ENCODE results near the gene FBXL5.

The FBXL5 gene

DNA sequence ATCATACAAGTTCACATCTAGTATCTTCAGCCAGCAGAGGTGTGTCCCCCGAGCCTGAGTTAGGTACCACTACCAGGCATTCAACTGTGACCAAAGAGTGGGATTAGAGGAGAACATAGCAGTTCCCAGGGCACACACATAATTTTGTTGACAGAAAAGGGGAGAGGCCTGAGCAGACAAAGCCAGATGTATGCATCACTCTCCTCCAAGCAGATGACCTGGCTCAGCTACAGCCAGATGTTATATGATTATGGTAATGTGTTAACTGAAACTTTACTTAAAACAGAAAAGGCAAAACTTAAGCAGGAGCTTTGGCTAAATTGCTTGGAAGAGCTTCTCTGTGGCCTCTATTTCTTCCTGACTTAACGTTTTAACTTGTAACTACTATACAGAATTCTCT is 96.6 kb downstream of the FBXL5 start:
- DNase-seq (ENCODE audit: low read depth) = no peak
- TF ChIP-seq, protein P1, sequence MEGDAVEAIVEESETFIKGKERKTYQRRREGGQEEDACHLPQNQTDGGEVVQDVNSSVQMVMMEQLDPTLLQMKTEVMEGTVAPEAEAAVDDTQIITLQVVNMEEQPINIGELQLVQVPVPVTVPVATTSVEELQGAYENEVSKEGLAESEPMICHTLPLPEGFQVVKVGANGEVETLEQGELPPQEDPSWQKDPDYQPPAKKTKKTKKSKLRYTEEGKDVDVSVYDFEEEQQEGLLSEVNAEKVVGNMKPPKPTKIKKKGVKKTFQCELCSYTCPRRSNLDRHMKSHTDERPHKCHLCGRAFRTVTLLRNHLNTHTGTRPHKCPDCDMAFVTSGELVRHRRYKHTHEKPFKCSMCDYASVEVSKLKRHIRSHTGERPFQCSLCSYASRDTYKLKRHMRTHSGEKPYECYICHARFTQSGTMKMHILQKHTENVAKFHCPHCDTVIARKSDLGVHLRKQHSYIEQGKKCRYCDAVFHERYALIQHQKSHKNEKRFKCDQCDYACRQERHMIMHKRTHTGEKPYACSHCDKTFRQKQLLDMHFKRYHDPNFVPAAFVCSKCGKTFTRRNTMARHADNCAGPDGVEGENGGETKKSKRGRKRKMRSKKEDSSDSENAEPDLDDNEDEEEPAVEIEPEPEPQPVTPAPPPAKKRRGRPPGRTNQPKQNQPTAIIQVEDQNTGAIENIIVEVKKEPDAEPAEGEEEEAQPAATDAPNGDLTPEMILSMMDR (IDR thresholded peaks at IDR 0.05; ENCODE audit: control insufficient read depth, insufficient read depth, low read depth, low read length, missing control alignments) = no peak
- no peak overlapping the region for H3K4me3 ChIP-seq (ENCODE audit: control insufficient read depth, low read depth, low read length)

DNA sequence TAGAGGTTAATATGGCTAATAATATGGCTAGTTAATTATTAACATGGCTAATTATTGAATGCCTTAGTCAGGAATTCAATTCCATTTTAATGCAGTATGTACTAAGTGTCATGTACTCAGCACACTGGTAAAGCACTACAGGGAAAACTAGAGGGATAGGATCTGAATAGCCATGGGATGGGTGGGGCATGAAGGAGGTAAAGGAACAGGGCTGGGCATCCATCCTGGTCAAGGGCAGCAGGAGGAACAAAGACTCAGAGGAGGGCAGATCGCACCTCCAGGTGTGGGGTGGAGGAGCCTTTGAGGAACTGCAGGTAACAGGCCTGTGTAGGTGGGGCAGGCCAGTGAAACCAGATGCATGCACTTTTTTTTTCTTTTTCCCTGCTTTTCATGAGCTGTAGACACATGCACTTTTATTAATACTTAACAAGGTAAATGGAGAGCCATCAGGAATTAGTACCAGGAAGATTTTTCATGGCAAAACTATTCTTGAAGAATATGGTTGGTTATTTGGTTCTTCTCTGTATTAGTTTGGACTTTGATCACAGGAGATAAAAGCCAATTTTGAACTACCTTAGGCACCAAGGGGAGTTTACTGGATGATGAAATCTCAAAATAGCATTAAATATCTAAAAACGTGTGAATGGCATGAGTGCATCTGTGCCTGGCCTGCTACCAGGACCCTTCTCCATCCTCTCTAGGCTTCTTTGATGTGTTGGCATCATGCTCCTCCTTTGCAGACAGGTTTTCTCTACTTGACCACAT is 97.2 kb downstream of the FBXL5 start:
- DNase-seq (ENCODE audit: low read depth) = no peak
- TF ChIP-seq, protein P1 (IDR thresholded peaks at IDR 0.05; ENCODE audit: control insufficient read depth, insufficient read depth, low read depth, low read length, missing control alignments) = no peak
- no peak overlapping the region for H3K4me3 ChIP-seq (ENCODE audit: control insufficient read depth, low read depth, low read length)

DNA sequence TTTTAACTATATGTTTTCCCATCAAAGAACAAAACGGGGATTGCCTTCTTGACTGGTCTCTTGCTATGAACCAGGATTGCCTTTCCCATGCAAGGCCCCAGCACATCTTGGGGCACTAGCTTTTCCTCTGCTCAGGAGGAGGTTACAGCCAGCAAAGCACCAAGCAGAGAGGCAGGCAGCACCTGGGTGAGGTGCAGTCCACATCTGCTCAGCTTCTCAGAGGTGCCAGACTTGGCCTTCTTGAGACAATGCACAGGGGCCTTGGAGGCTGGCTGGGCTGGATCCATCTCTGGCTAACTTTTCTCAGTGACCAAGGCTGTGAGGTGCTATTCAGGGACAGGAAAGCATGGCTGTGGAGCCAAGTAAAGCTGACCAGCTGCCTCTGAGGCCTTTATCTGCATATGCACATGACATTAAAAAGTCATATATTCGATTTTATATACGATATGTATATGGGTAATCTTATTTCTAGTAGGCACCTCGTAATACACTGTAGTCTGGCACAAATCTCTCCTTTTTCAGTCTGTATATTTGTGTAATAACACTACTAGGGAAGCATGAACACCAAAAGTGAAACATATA is 98.6 kb downstream of the FBXL5 start:
- TF ChIP-seq, protein P1 (IDR thresholded peaks at IDR 0.05; ENCODE audit: control insufficient read depth, insufficient read depth, low read depth, low read length, missing control alignments) = no peak
- no peak for DNase-seq (ENCODE audit: low read depth)
- no peak overlapping the region for H3K4me3 ChIP-seq (ENCODE audit: control insufficient read depth, low read depth, low read length)

Measured in AG09309 (cell line).